Activated naive CD4-positive, alpha-beta T cell treated with anti-CD3 and anti-CD28 coated beads, Interleukin-2, amount 50 U/mL, for 24 hours (primary cell): ENCODE measurements around the gene UBE2E1.
A peak's percentile ranks its signal among the peaks of the same experiment; 100 is the strongest.
"Not testable (repeated sequence)": the region's sequence is repeated elsewhere in the genome, so short reads cannot be mapped to it uniquely, and the experiment has no call there.

Experiments used
- H3K27ac Mint-ChIP-seq: one replicate; pipeline ENCODE4 v1.8.0; 2021; ENCODE audit warnings: mild to moderate bottlenecking, mixed read lengths
- H3K27me3 Mint-ChIP-seq: one replicate; pipeline ENCODE4 v1.8.0; 2021; ENCODE audit warnings: mixed read lengths
- H3K36me3 Mint-ChIP-seq: one replicate; pipeline ENCODE4 v1.8.0; 2021; ENCODE audit warnings: mixed read lengths
- H3K4me1 Mint-ChIP-seq: one replicate; pipeline ENCODE4 v1.8.0; 2021; ENCODE audit warnings: mixed read lengths
- H3K4me3 Mint-ChIP-seq: one replicate; pipeline ENCODE4 v1.8.0; 2021; ENCODE audit warnings: mild to moderate bottlenecking, mixed read lengths
- H3K9me3 Mint-ChIP-seq: one replicate; pipeline ENCODE4 v1.8.0; 2021; ENCODE audit warnings: mixed read lengths

The UBE2E1 gene

DNA sequence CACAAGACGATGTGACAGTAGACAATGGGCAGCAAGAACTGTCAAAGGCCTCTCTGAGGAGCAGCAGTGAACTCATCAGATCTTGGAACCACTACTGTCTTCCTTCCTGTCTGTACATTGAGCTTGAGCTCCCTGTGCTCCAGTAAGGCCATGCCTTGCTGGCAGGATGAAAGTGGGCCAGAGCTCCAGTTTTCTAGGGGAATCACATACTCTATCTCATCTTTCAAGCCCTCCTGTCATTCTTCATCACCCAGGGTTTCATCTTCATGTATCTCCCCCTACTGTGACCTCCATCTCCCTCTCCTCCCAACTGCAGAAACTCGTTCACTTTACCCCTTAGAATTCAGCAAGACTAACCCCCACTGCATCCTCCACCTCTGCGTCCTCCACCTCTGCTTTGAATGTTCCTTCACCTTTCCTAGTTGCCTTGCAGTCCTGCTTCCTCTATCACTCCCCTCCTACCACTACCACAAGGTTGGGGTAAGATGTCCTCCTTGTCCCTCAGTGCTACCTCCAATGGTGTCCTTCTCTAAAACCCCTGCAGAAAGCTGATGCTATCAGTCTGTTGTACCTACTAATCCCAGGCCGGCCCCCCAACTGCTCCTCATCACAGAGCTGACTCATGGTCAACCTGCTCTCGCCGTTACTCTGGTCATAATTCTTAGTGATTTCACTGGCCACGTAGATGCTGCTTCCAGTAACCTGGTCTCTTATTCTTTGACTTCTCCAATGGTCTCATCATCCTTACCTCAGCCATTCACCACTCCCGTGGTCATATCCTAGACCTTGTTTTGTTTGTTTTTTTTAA lies 88.7 kb downstream of the UBE2E1 start:
- Mint-ChIP-seq H3K4me1 (peaks cover 3% of the 10 kb centered on the region), H3K4me3 (no peak overlapping the region), H3K36me3 (peaks cover 14% of the 10 kb centered on the region), H3K27me3 (no peaks in the 10 kb centered on the region), H3K27ac (peak overlapping the region; percentile 18), H3K9me3 (no peaks in the 10 kb centered on the region)

DNA sequence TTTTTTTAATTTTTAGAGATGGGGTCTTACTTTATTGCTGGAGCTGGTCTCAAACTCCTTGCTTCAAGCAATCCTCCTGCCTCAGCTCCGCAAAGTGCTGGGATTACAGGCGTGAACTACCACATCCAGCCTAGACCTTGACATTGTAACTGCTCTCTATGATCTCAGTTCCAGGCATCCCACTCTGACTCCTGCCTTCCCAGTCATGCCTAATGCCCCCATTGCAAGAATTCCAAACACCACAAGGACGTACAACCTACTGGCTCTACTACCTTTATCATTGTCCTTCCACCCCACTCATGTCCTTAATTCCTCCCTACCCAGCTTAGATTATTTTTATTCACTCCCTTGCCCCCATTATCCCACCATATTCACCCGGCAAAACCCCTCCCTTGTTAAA lies 89.4 kb downstream of the UBE2E1 start:
- Mint-ChIP-seq H3K9me3 (no peaks in the 10 kb centered on the region), H3K27me3 (no peaks in the 10 kb centered on the region), H3K27ac (peak overlapping the region; percentile 39), H3K36me3 (peaks cover 14% of the 10 kb centered on the region), H3K4me3 (no peak overlapping the region), H3K4me1 (peaks cover 3% of the 10 kb centered on the region)

DNA sequence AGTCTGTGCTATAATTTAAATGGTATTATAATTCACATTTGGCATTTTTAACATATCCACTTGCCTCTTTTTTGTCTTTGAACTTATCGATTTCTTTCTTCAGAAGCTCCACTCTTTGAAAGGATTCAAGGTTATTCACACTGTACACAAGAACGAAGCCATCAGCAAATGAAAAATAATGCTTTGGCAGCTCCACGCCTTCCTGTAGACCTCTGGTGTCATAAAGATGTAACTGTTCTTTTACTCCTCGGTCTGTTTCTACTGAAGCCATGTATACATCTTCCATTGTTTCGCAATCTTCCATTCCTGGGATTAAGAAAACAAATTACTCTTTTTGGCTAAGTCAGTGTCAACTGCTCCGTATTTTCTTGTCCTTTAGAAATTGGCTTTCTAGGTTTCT lies 95.0 kb downstream of the UBE2E1 start:
- H3K9me3 Mint-ChIP-seq: no peaks in the 10 kb centered on the region
- peaks cover 30% of the 10 kb centered on the region for H3K36me3 Mint-ChIP-seq
- H3K4me3 Mint-ChIP-seq: no peak overlapping the region
- H3K4me1 Mint-ChIP-seq: no peaks in the 10 kb centered on the region
- no peaks in the 10 kb centered on the region for H3K27me3 Mint-ChIP-seq
- no peak overlapping the region for H3K27ac Mint-ChIP-seq

DNA sequence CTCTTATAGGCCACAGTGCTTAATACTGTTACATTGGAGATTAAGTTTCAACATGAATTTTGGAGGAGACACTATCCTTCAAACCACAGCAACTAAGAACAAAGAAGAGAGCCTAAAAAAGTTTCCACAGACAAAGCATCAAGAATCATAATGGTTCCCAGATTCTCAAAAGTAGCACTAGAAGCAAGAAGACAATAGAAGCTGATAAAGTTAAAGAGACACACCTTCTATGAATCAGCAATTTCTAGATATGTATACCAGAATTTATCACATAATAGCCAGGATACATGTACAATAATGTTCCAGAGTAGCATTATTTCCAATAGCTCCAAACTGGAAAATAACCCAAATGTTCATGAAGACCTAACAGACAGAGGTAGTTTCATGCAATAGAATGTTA lies 98.8 kb downstream of the UBE2E1 start:
- H3K27ac Mint-ChIP-seq: no peak overlapping the region
- H3K4me3 Mint-ChIP-seq: no peak overlapping the region
- no peaks in the 10 kb centered on the region for H3K4me1 Mint-ChIP-seq
- H3K9me3 Mint-ChIP-seq: no peaks in the 10 kb centered on the region
- H3K27me3 Mint-ChIP-seq: no peaks in the 10 kb centered on the region
- H3K36me3 Mint-ChIP-seq: peaks cover 21% of the 10 kb centered on the region

DNA sequence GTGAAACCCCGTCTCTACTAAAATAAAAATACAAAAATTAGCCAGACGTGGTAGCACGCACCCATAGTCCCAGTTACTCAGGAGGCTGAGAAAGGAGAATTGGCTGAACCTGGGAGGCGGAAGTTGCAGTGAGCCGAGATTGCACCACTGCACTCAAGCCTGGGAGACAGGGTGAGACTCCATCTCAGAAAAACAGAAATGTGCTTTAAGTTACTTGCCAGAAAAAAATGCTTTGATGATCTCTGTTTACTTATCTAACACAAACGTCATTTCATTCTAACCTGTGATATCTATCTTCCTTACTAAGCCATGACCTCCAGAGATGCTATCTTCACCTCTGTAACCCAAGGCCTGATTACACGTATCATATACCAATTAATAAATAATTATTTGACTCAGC lies 103.6 kb downstream of the UBE2E1 start:
- Mint-ChIP-seq H3K4me1 (peaks cover 9% of the 10 kb centered on the region), H3K9me3 (no peaks in the 10 kb centered on the region), H3K27ac (no peak overlapping the region), H3K27me3 (no peaks in the 10 kb centered on the region), H3K36me3 (peaks cover 15% of the 10 kb centered on the region), H3K4me3 (no peak overlapping the region)

DNA sequence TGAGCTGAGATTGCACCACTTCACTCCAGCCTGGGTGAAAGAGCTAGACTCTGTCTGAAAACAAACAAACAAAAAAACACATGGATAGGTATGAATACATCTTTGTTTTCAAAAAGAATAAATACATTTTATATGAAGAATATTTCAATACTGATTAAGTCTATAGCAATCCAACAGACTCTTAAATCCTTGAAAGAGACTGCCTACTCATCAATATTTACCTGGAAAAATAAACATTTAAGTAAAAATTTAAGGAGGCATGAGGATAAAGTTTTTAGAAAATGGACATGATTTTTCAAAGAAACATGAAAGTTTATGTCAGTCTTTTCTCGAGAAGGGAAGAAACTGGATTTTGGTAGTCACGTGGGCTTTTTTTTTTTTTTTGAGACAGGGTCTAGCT lies 105.6 kb downstream of the UBE2E1 start:
- Mint-ChIP-seq H3K9me3 (no peaks in the 10 kb centered on the region), H3K36me3 (peaks cover 7% of the 10 kb centered on the region), H3K27ac (no peak overlapping the region), H3K27me3 (no peaks in the 10 kb centered on the region), H3K4me3 (no peak overlapping the region), H3K4me1 (peaks cover 26% of the 10 kb centered on the region)

DNA sequence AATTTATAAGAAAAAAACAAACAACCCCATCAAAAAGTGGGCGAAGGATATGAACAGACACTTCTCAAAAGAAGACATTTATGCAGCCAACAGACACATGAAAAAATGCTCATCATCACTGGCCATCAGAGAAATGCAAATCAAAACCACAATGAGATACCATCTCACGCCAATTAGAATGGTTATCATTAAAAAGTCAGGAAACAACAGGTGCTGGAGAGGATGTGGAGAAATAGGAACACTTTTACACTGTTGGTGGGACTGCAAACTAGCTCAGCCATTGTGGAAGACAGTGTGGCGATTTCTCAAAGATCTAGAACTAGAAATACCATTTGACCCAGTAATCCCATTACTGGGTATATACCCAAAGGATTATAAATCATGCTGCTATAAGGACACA lies 106.6 kb downstream of the UBE2E1 start:
- not testable (repeated sequence) for H3K27me3 Mint-ChIP-seq, H3K4me3 Mint-ChIP-seq, H3K27ac Mint-ChIP-seq, H3K9me3 Mint-ChIP-seq
- H3K36me3 Mint-ChIP-seq: peaks cover 11% of the 10 kb centered on the region
- H3K4me1 Mint-ChIP-seq: peaks cover 26% of the 10 kb centered on the region

DNA sequence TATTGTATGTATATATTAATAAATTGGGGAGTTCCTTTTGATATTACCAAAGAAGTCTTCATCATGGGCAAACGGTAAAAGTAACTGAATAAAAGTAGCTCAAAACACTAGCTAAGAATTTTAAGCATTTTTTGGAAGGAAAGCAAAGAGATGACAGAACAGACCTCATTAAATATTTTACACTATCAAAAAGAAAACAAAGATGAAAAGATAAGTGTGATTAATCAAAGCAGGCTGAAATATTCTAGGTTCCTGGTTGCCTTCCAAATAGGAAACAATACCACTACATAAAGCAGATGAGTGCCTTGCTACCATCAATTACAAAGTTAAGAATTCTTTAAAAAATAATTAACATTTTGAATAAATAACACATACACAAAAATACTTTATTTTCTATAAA lies 107.4 kb downstream of the UBE2E1 start:
- Mint-ChIP-seq H3K27ac (no peak overlapping the region), H3K4me1 (peaks cover 26% of the 10 kb centered on the region)

DNA sequence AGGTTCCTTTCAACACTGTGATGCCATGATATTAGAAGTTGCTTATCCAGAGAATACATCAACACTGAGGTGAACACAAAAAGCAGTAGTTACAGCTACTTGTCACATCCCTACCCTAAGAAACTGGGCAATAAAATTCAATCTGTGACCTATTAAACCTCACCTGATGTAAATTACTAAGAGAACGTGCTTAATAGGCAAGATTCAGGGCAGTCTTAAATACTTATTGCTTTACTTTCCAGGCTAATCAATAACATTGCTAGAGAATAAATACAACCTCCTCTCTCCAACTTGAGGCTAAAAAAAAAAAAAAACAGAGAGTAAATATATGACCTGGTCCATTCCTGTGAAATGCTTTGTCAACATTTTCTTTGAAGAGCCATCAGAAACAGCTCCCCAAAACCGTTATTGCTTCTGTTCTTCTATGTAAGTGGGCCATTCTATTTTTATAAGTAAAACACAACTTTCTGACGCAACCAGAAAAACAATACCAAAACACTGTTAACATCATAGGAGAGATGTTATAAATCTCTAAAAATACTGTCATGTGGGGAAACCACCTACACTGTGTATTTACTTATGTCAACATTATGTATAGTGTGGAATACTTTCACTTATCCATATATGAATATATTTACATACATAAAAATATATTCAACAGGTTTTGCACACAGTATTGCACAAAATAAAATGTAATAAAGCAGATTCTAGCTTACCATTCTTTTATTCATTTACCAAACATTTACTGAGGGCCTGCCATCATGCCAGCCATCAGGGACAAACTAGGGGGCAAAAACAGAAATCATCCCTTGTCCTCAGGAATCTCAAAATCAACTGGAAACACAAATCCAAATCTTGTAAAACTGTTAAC lies 108.4 kb downstream of the UBE2E1 start:
- Mint-ChIP-seq H3K36me3 (peaks cover 24% of the 10 kb centered on the region), H3K9me3 (no peaks in the 10 kb centered on the region), H3K27me3 (no peaks in the 10 kb centered on the region), H3K4me1 (peaks cover 35% of the 10 kb centered on the region), H3K27ac (no peak overlapping the region), H3K4me3 (no peak overlapping the region)

More for the DNA sequence above, 107.4 kb downstream of the UBE2E1 start:
- H3K9me3 Mint-ChIP-seq: no peaks in the 10 kb centered on the region
- no peak overlapping the region for H3K4me3 Mint-ChIP-seq
- no peaks in the 10 kb centered on the region for H3K27me3 Mint-ChIP-seq
- peaks cover 18% of the 10 kb centered on the region for H3K36me3 Mint-ChIP-seq

DNA sequence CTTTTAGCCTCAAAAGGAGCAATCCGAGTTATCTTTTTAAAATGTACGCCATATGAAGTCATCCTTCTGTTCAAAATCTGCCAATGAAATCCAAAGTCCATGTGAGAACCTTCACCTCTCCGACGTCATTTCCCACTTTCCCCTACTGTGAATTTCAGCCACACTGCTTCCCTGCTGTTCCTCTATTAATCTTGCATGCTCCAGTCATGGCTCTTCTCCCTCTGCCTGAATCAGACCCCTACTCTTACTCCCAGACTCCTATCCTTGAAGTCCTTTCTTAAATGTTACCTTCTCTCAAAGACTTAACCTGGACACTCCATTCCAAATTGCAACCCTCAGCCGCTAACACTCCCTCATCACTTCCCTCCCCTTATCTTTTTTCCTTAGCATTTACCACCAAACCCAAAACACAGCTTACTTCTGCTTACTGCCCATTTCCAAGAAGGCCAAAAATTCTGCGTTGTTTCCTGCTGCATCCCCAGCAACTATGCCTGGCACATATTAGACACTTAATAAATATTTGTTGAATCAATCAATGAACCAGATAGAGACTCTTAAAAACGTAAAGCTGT lies 109.9 kb downstream of the UBE2E1 start:
- H3K4me3 Mint-ChIP-seq: peak overlapping the region; percentile 98
- no peaks in the 10 kb centered on the region for H3K9me3 Mint-ChIP-seq
- peaks cover 30% of the 10 kb centered on the region for H3K36me3 Mint-ChIP-seq
- peaks cover 49% of the 10 kb centered on the region for H3K4me1 Mint-ChIP-seq
- H3K27me3 Mint-ChIP-seq: no peaks in the 10 kb centered on the region
- H3K27ac Mint-ChIP-seq: no peak overlapping the region

DNA sequence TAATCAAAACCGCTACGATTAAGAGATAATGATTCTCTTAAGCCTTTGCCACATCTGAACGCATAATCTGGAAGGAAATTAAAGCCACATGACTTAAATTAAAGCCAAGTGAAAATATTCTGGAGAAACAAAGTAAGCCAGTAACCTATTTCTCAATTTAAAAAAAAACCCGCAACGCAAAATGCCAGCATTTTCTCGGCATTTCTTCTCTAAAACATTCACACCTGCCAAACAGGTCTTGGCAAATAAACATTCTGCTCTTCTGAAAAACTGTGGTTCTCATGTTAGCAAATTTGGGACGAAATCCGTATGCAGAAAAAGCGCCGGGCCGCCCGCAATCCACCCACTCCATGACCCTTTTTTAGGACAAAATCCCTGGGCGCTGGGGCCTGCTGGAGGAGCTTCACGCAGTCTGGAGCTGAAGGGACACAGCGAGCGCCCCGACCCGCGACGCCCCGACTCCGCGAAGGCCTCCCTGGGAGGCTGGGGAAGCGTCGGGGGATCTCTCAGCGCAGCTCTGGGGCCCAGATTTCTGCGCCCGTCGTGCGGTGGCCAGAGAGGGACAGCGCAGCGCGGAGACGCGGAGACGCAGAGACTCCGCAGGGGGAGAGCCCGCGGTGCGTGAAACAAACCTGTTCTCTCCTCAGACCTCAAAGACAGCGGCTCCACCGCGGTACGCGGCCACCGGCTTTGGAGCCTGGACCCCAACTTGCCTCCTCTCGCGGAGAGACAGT lies 110.6 kb downstream of the UBE2E1 start:
- Mint-ChIP-seq H3K36me3 (peaks cover 32% of the 10 kb centered on the region), H3K27ac (peak overlapping the region; percentile 99), H3K27me3 (no peaks in the 10 kb centered on the region), H3K9me3 (no peaks in the 10 kb centered on the region), H3K4me1 (peaks cover 51% of the 10 kb centered on the region), H3K4me3 (peak overlapping the region; percentile 98)

DNA sequence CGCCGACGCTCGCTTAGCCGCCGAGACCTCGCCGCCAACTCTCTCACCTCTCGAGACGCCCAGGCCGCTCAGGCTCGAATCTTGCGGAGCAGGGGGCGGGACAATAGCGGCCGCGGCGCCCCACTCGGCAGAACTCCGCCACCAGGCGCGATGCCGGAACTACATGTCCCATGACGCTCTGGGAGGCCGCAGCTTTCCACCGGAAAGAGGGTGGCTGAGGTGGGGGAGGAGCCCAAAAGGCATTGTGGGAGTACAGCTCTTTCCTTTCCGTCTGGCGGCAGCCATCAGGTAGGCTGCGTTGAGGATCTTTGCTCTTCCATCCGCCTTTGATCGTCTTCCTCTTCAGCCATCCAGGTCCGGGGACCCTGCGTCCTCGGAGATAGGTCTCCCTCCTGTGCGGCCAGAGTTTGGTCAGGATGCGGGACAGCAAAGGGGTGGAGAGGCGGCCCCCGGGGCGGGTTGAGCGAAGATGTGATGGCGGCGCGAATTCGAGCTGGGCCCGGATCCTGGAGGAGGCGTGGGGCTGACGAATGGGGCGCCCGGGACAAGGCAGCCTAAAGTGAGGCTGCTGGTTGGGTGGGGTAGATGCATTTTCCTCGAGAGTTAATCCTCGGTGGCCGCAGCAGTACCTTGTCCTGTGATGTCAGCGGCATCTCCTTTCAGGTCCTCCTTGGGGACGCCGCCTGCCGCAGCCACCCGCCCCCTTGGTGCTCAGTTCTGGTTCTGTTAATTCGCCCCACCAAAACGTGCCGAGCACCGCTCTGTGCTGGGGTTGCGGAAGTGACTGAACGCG lies 111.3 kb downstream of the UBE2E1 start, which contains the start of the genes NKIRAS1 and RPL15:
Gene NKIRAS1, minus strand, starts transcription at position 105 of the 793 bp plus-strand sequence. CDS start 6,086 bp downstream, outside the sequence.
Gene RPL15, plus strand, starts transcription at position 247 of the 793 bp plus-strand sequence. CDS start 728 bp downstream, outside the sequence.
- Mint-ChIP-seq H3K36me3 (peaks cover 32% of the 10 kb centered on the region), H3K4me3 (peak within 1 kb of the TSS; percentile 98), H3K4me1 (peaks cover 52% of the 10 kb centered on the region), H3K27ac (peak within 1 kb of the TSS; percentile 99), H3K27me3 (no peaks in the 10 kb centered on the region), H3K9me3 (no peaks in the 10 kb centered on the region)

DNA sequence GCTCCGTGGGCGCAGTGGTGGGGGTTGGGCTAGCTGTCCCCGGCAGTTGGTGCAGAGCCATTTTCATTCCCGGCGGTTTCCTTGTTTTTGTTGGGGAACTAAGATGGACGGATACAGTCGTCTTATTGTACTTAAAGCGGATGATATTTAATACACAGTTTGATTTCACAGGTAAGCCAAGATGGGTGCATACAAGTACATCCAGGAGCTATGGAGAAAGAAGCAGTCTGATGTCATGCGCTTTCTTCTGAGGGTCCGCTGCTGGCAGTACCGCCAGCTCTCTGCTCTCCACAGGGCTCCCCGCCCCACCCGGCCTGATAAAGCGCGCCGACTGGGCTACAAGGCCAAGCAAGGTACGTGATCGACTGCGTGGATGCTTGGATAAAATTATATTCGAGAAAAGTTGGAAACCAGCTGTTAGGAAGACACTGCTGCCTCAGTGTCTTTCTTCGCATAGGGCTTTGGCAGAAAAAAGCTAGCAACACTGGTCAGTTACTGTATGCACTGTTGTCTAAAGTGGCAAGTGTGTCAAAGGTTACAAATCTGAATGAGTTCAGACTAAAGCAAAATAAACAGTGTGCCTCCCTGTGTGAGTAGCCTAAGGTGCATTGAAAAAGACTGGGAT lies 112.0 kb downstream of the UBE2E1 start:
- not testable (repeated sequence) for H3K27me3 Mint-ChIP-seq, H3K9me3 Mint-ChIP-seq
- Mint-ChIP-seq H3K27ac (peak overlapping the region; percentile 99), H3K36me3 (peaks cover 32% of the 10 kb centered on the region), H3K4me1 (peaks cover 49% of the 10 kb centered on the region), H3K4me3 (peak overlapping the region; percentile 98)

DNA sequence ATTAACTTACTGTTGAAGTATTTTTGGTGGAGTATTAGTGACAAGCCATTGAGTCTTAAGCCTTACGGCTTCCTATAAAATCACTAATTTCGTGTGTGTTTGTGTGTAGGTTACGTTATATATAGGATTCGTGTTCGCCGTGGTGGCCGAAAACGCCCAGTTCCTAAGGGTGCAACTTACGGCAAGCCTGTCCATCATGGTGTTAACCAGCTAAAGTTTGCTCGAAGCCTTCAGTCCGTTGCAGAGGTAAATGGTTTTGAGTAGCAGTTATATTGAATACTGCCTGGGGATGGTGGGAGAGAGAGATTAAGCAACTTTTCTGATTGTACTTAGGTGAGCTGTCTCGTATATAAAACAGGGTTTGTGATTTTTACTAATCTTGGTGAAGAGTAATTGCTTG lies 112.6 kb downstream of the UBE2E1 start:
- H3K36me3 Mint-ChIP-seq: peaks cover 32% of the 10 kb centered on the region
- H3K9me3 Mint-ChIP-seq, H3K27me3 Mint-ChIP-seq: not testable (repeated sequence)
- peak overlapping the region; percentile 99 for H3K27ac Mint-ChIP-seq
- H3K4me3 Mint-ChIP-seq: peak overlapping the region; percentile 98
- peaks cover 49% of the 10 kb centered on the region for H3K4me1 Mint-ChIP-seq
